ENCODE results near the gene UHRF2. TPM values are rescaled to one million over a fixed set of nuclear protein-coding genes. Genes with fewer than 3 reads are reported as not detected.

The UHRF2 gene
- total RNA-seq, 2 donors from 2014 or later = 56.9 to 76.0 TPM

DNA sequence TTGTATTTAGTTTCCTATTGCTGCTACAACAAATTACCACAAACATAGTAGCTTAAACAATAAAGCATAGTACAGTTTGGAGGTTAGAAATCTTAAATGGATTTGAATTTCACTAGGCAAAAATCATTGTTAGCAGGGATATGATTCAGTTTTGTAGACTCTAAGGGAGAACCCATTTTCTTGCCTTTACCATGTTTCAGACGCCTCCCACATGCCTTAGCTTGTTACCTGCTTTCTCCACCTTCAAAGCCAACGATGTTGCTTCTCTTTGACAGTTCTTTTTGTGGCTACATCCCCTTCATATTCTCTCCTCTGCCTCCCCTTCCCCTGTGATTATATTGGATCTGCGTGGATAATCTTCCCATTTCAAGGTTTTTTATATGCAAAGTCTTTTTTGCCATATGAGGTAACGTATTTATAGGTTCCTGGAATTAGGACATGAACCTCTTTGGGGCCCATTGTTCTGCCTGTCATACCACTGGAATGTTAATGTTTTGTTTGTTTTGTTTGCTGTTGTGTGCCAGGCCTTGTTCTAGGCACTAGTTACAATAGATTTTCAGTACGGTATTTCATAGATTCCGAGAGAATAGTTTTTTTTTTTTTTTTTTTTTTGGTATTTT is 54.1 kb downstream of the UHRF2 start:
- H3K27ac ChIP-seq = no peak overlapping the region
- no peaks in the 10 kb centered on the region for H3K9me3 ChIP-seq
- H3K27me3 ChIP-seq (replicated peaks; ENCODE audit: insufficient read depth) = no peaks in the 10 kb centered on the region
- H3K4me1 ChIP-seq (ENCODE audit: control insufficient read depth in 1 of 2, low read depth in 2 of 2) = peaks cover 0 to 5% of the 10 kb centered on the region in 2 donors
- H3K4me3 ChIP-seq = no peak overlapping the region
- DNase-seq (ENCODE audit: low spot score) (no peak), ATAC-seq (ENCODE audit: insufficient number of reproducible peaks, low FRiP score, low read depth) (no peak)
- no peaks in the 10 kb centered on the region for H3K36me3 ChIP-seq
- TF ChIP-seq, protein P1, sequence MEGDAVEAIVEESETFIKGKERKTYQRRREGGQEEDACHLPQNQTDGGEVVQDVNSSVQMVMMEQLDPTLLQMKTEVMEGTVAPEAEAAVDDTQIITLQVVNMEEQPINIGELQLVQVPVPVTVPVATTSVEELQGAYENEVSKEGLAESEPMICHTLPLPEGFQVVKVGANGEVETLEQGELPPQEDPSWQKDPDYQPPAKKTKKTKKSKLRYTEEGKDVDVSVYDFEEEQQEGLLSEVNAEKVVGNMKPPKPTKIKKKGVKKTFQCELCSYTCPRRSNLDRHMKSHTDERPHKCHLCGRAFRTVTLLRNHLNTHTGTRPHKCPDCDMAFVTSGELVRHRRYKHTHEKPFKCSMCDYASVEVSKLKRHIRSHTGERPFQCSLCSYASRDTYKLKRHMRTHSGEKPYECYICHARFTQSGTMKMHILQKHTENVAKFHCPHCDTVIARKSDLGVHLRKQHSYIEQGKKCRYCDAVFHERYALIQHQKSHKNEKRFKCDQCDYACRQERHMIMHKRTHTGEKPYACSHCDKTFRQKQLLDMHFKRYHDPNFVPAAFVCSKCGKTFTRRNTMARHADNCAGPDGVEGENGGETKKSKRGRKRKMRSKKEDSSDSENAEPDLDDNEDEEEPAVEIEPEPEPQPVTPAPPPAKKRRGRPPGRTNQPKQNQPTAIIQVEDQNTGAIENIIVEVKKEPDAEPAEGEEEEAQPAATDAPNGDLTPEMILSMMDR (IDR thresholded peaks at IDR 0.05) = no peak

DNA sequence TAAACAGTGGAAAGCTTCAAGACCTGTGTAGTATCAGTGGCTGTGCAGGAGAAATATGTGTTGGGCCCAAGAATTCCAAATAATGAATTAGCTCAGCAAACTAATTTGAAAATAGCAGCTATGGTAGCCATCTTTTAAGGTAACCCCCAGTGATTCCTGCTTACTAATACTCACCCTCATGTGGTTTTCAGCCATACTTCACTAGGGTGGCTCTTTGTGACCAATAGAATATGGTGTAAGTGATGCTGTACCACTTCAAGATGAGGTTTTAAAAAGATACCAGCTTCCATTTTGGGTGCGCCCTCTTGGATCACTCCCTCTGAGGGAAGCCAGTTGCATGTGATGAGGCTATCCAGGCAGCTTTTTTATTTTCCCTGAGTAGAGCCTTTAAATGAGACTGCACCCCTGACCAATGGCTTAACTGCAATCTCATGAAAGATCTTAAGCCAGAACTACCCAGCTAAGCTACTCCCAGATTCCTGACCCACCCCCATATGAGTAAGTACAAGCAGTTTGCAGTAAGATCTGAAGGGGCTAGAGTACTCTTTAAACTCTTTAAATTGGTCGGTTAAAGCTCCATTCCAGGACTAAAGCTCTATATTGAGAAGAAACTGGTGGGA is 58.3 kb downstream of the UHRF2 start:
- no peak for ATAC-seq (ENCODE audit: insufficient number of reproducible peaks, low FRiP score, low read depth)
- no peaks in the 10 kb centered on the region for H3K9me3 ChIP-seq
- TF ChIP-seq, protein P1 (IDR thresholded peaks at IDR 0.05) = no peak

DNA sequence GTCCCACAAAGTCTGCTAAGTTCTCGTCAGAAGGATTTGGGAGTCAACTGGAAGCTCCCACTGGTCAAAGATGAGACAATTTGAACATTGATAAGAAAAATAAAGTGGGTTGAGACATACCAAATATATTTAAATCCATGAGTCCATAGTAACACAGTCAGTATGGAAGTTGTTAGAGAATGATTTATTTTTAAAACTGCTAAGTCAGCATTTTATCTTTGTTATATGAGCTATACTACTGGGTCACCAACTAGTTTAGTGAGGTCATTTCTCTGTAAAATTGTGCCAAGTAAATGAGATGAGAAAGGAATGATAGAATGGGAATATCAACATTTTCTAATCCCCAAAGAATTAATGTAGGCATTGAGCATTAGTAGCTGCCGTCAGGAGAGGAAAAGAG is 60.2 kb downstream of the UHRF2 start:
- H3K4me1 ChIP-seq (ENCODE audit: control insufficient read depth in 1 of 2, low read depth in 2 of 2) = peaks cover 0 to 10% of the 10 kb centered on the region in 2 donors
- no peak for DNase-seq (ENCODE audit: low spot score)
- H3K27ac ChIP-seq = no peak overlapping the region
- H3K4me3 ChIP-seq = no peak overlapping the region
- TF ChIP-seq, protein P1 (IDR thresholded peaks at IDR 0.05) = no peak
- no peaks in the 10 kb centered on the region for H3K9me3 ChIP-seq
- ATAC-seq (ENCODE audit: insufficient number of reproducible peaks, low FRiP score, low read depth) = no peak
- H3K36me3 ChIP-seq = no peaks in the 10 kb centered on the region
- H3K27me3 ChIP-seq (replicated peaks; ENCODE audit: insufficient read depth) = no peaks in the 10 kb centered on the region

More for the DNA sequence above, 58.3 kb downstream of the UHRF2 start:
- no peak for DNase-seq (ENCODE audit: low spot score)
- Histone ChIP-seq H3K4me1 (ENCODE audit: control insufficient read depth in 1 of 2, low read depth in 2 of 2) (peaks cover 0 to 10% of the 10 kb centered on the region in 2 donors), H3K4me3 (no peak overlapping the region), H3K27ac (no peak overlapping the region), H3K27me3 (replicated peaks; ENCODE audit: insufficient read depth) (no peaks in the 10 kb centered on the region), H3K36me3 (no peaks in the 10 kb centered on the region)

DNA sequence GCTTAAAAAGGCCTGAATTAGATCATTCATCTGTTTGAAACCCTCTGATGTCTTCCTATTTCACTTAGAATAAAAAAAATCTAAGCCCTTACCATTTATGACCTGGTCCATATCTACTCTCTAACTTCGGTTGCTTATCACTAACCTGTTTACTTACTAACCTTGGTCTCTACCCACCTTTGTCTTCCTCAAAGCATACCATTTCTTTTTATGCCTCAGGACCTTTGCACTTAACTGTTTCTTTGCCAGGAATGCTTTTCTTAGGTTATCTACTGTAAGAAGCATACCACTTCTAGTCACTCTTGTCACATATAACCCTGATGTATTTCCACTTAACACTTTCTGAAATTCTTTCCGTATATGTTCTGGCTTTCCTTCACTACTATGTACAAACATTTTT is 67.0 kb downstream of the UHRF2 start:
- TF ChIP-seq, protein P1 (IDR thresholded peaks at IDR 0.05) = no peak
- Histone ChIP-seq H3K36me3 (no peaks in the 10 kb centered on the region), H3K27me3 (replicated peaks; ENCODE audit: insufficient read depth) (no peaks in the 10 kb centered on the region), H3K27ac (no peak overlapping the region), H3K9me3 (no peaks in the 10 kb centered on the region), H3K4me1 (ENCODE audit: control insufficient read depth in 1 of 2, low read depth in 2 of 2) (no peaks in the 10 kb centered on the region), H3K4me3 (no peak overlapping the region)
- DNase-seq (ENCODE audit: low spot score) (no peak), ATAC-seq (ENCODE audit: insufficient number of reproducible peaks, low FRiP score, low read depth) (no peak)

DNA sequence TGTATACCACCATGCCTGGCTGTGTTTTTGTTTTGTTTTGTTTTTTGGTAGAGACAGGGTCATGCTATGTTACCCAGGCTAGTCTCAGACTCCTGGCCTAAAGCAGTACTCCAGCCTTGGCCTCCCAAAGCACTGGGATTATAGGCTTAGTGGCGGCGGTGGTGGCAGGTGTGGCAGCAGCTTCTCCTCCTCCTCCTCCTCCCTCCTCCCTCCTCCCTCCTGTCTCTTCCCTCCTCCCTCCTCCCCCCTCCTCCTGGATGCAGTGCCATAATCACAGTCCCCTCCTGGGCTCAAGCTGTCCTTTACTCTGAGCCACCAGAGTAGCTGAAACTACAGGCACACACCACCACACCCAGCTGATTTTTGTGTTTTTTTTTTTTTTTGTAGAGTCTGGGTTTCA is 71.2 kb downstream of the UHRF2 start:
- H3K9me3 ChIP-seq = no peaks in the 10 kb centered on the region
- ATAC-seq (ENCODE audit: insufficient number of reproducible peaks, low FRiP score, low read depth) = no peak
- H3K36me3 ChIP-seq = peaks cover 1% of the 10 kb centered on the region
- TF ChIP-seq, protein P1 (IDR thresholded peaks at IDR 0.05) = no peak
- no peak overlapping the region for H3K27ac ChIP-seq
- no peaks in the 10 kb centered on the region for H3K4me1 ChIP-seq (ENCODE audit: control insufficient read depth in 1 of 2, low read depth in 2 of 2)
- no peak overlapping the region for H3K4me3 ChIP-seq
- DNase-seq (ENCODE audit: low spot score) = no peak
- H3K27me3 ChIP-seq (replicated peaks; ENCODE audit: insufficient read depth) = no peaks in the 10 kb centered on the region
